Endodermal cell (in vitro differentiated cells): ENCODE measurements around the gene OCSTAMP. TPM values are rescaled to one million over a fixed set of nuclear protein-coding genes. Genes with fewer than 3 reads are reported as not detected.

Experiments used
- DNase-seq: peaks from one replicate; pipeline ENCODE4 v3.0.0-alpha.2; 2017
- H3K27ac ChIP-seq: 2 replicates; pipeline ENCODE4 v1.5.1; 2013; ENCODE audit warnings: mild to moderate bottlenecking, low read depth, low read length, moderate library complexity
- H3K27me3 ChIP-seq: 2 replicates; pipeline ENCODE4 v1.6.1; 2013; ENCODE audit warnings: mild to moderate bottlenecking, low read length, moderate library complexity; ENCODE audit not compliant: insufficient read depth, control insufficient read depth, poor library complexity, severe bottlenecking
- H3K36me3 ChIP-seq: 2 replicates; pipeline ENCODE4 v1.7.0; 2013; ENCODE audit warnings: mild to moderate bottlenecking, low read length, moderate library complexity; ENCODE audit not compliant: control insufficient read depth, insufficient read depth
- H3K4me1 ChIP-seq: one replicate; pipeline ENCODE4 v1.7.0; 2013; ENCODE audit warnings: low read length; ENCODE audit not compliant: control insufficient read depth, insufficient read depth
- H3K4me3 ChIP-seq: 2 replicates; pipeline ENCODE4 v1.5.1; 2013; ENCODE audit warnings: mild to moderate bottlenecking, low read length, moderate library complexity
- H3K9ac ChIP-seq: 2 replicates; pipeline ENCODE4 v1.6.1; 2013; ENCODE audit warnings: mild to moderate bottlenecking, low read length, moderate library complexity; ENCODE audit not compliant: poor library complexity, severe bottlenecking; ENCODE audit errors: extremely low read depth
- H3K9me3 ChIP-seq: 2 replicates; pipeline ENCODE4 v1.6.1; 2013; ENCODE audit warnings: mild to moderate bottlenecking, low read length, moderate library complexity; ENCODE audit not compliant: control insufficient read depth
- H3K27ac Mint-ChIP-seq: 2 replicates; pipeline ENCODE4 v1.8.0; 2020; ENCODE audit warnings: mixed read lengths
- H3K27me3 Mint-ChIP-seq: 2 replicates; pipeline ENCODE4 v1.8.0; 2021; ENCODE audit warnings: mild to moderate bottlenecking, mixed read lengths; ENCODE audit not compliant: insufficient read depth
- H3K36me3 Mint-ChIP-seq: 2 replicates; pipeline ENCODE4 v1.8.0; 2020; ENCODE audit warnings: low read depth, mixed read lengths
- H3K4me1 Mint-ChIP-seq: 2 replicates; pipeline ENCODE4 v1.8.0; 2020; ENCODE audit warnings: mixed read lengths
- H3K4me3 Mint-ChIP-seq: 2 replicates; pipeline ENCODE4 v1.8.0; 2020; ENCODE audit warnings: mild to moderate bottlenecking, moderate library complexity, mixed read lengths
- H3K9me3 Mint-ChIP-seq: 2 replicates; pipeline ENCODE4 v1.8.0; 2020; ENCODE audit warnings: mild to moderate bottlenecking, mixed read lengths
- WGBS, 2 experiments: methylation state at CpG; one replicate each; pipeline versions ENCODE4 v1.1.5 to v1.1.7; 2013; ENCODE audit warnings: missing lambda C conversion rate in 2 of 2, mixed read lengths in 1 of 2; ENCODE audit not compliant: insufficient coverage in 1 of 2, insufficient read length in 1 of 2; 5-methylcytosine and 5-hydroxymethylcytosine counted together
- total RNA-seq, 2 donors: library from RNA; stranded (reverse); fragmentation: NEBNext Ultra II Directional in 1 of 2; extraction: Animal tissue kit (Norgen Biotek cat#: 25700) in 1 of 2; gene quantifications; 2 replicates in 1 of 2; 3 replicates in 1 of 2; pipeline ENCODE4 v1.2.1, GENCODE V29; 2021
- TF ChIP-seq, protein P1 (sequence below): fragments of 200-600 bp; sonication (generic); conservative IDR thresholded peaks from 2 replicates; pipeline ENCODE4 v1.5.0; 2021; ENCODE audit warnings: antibody characterized with exemption, mild to moderate bottlenecking

OCSTAMP gene
- total RNA-seq, 2 donors from 2014 or later: not detected

DNA sequence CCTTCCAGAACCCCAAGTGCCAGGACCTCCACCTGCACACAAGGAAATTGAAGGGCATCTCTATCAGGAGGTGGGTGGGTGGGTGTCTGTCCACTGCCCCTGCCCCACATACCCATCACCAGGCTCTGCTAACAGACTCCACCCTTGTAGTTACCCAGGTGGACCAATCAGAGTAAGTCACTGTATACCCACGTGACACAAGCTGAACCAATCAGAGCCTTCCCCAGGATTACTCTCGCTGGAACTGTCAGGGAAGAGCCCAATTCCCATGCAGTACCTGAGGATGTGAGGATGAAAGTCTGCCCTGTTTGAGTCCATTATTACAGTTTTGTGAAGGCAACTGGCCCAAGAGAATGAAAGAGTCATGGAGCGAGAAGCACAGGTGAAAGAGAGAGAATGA lies 4.2 kb downstream of the OCSTAMP start:
- DNase-seq: no peak
- Histone ChIP-seq H3K9me3 (no peaks in the 10 kb centered on the region), H3K27me3 (no peaks in the 10 kb centered on the region), H3K27ac (no peak overlapping the region), H3K4me3 (no peak overlapping the region), H3K36me3 (no peaks in the 10 kb centered on the region), H3K4me1 (no peaks in the 10 kb centered on the region), H3K9ac (no peak overlapping the region)
- TF ChIP-seq, protein P1, sequence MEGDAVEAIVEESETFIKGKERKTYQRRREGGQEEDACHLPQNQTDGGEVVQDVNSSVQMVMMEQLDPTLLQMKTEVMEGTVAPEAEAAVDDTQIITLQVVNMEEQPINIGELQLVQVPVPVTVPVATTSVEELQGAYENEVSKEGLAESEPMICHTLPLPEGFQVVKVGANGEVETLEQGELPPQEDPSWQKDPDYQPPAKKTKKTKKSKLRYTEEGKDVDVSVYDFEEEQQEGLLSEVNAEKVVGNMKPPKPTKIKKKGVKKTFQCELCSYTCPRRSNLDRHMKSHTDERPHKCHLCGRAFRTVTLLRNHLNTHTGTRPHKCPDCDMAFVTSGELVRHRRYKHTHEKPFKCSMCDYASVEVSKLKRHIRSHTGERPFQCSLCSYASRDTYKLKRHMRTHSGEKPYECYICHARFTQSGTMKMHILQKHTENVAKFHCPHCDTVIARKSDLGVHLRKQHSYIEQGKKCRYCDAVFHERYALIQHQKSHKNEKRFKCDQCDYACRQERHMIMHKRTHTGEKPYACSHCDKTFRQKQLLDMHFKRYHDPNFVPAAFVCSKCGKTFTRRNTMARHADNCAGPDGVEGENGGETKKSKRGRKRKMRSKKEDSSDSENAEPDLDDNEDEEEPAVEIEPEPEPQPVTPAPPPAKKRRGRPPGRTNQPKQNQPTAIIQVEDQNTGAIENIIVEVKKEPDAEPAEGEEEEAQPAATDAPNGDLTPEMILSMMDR: no peak
- Mint-ChIP-seq H3K9me3 (no peaks in the 10 kb centered on the region), H3K27ac (no peak overlapping the region), H3K4me3 (no peak overlapping the region), H3K27me3 (no peaks in the 10 kb centered on the region), H3K36me3 (no peaks in the 10 kb centered on the region), H3K4me1 (no peaks in the 10 kb centered on the region)
- 90 to 94% methylated on average over 2 to 3 of the region's 3 CpGs for WGBS, 2 experiments

DNA sequence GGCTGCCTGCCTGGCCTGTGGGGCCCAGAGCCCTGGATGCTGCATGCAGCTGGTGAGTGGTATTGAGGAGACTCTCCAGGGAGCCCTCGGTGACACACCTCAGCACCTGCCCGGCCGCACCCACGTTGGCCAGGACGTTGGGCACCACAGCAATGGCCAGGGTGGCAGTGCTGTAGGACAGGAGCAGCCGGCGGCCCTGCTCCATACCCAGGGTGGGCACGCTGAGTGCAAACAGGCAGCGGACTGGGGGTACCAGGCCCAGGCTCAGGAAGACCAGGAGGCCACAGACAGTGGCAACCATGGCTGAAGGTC lies 4.7 kb downstream of the OCSTAMP start:
- H3K4me3 ChIP-seq: no peak overlapping the region
- H3K27me3 ChIP-seq: no peaks in the 10 kb centered on the region
- 90% methylated on average over 4 to 9 of the region's 9 CpGs for WGBS, 2 experiments
- Mint-ChIP-seq H3K36me3 (no peaks in the 10 kb centered on the region), H3K27ac (no peak overlapping the region), H3K4me3 (no peak overlapping the region), H3K9me3 (no peaks in the 10 kb centered on the region), H3K27me3 (no peaks in the 10 kb centered on the region), H3K4me1 (no peaks in the 10 kb centered on the region)
- no peak overlapping the region for H3K9ac ChIP-seq
- TF ChIP-seq, protein P1: no peak
- no peak overlapping the region for H3K27ac ChIP-seq
- DNase-seq: no peak
- no peaks in the 10 kb centered on the region for H3K9me3 ChIP-seq
- H3K36me3 ChIP-seq: no peaks in the 10 kb centered on the region
- no peaks in the 10 kb centered on the region for H3K4me1 ChIP-seq

DNA sequence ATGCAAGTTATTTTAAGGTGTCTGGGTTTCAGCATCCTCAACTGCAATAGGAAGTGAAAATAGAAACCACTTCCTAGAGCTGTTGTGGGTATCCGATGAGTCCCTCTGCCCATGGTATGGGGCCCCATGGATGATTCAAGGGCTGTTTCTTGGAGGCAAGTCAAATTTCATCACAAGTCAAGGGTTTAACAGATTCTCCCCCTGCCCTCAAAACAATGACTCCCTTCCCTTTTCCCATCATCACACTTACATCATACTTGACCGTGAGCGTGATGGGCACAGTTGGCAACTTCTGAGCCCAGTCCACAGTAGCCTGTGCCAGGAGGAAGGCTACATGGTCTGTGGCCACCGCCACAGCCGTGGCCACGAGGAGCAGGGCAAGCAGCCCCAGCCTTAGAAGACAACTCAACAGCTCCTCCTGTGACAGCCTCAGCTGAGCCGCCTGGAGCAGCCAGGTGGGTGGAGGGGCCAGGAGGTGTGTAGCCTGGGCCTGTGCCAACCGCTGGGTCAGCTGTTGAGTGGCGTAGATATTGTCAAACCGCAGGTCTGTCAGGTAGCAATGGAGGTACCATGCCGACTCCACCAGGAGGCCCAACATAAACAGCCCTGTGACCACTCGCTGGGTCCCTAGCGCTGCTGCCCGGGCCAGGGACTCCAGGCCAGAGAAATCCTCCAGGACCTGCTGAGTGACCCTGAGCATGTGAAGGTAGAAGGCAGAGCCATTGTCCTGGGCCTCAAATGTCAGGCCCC lies 5.2 kb downstream of the OCSTAMP start:
- no peaks in the 10 kb centered on the region for H3K27me3 ChIP-seq
- no peaks in the 10 kb centered on the region for H3K9me3 Mint-ChIP-seq
- WGBS, 2 experiments: 93% methylated on average over 10 to 14 of the region's 14 CpGs
- H3K9me3 ChIP-seq: no peaks in the 10 kb centered on the region
- no peaks in the 10 kb centered on the region for H3K4me1 Mint-ChIP-seq
- no peak overlapping the region for H3K4me3 ChIP-seq
- H3K4me3 Mint-ChIP-seq: no peak overlapping the region
- H3K9ac ChIP-seq: no peak overlapping the region
- no peak overlapping the region for H3K27ac Mint-ChIP-seq
- no peaks in the 10 kb centered on the region for H3K36me3 ChIP-seq
- no peaks in the 10 kb centered on the region for H3K27me3 Mint-ChIP-seq
- no peaks in the 10 kb centered on the region for H3K4me1 ChIP-seq
- H3K36me3 Mint-ChIP-seq: no peaks in the 10 kb centered on the region
- TF ChIP-seq, protein P1: no peak
- DNase-seq: no peak
- no peak overlapping the region for H3K27ac ChIP-seq
